SHP77 treated with DMSO at 0.1 percent for 48 hours (cell line): ENCODE measurements around the gene IDS.
A peak's percentile ranks its signal among the peaks of the same experiment; 100 is the strongest.
"Not testable (repeated sequence)": the region's sequence is repeated elsewhere in the genome, so short reads cannot be mapped to it uniquely, and the experiment has no call there.

Experiments
- DNase-seq: peaks from one replicate; lab custom pipeline; 2025; lab: John Stamatoyannopoulos, UW

Gene IDS

GRCh38 chrX:149527705-149528104 is 22.6 kb upstream of the IDS start:
- DNase-seq: no peak

DNA sequence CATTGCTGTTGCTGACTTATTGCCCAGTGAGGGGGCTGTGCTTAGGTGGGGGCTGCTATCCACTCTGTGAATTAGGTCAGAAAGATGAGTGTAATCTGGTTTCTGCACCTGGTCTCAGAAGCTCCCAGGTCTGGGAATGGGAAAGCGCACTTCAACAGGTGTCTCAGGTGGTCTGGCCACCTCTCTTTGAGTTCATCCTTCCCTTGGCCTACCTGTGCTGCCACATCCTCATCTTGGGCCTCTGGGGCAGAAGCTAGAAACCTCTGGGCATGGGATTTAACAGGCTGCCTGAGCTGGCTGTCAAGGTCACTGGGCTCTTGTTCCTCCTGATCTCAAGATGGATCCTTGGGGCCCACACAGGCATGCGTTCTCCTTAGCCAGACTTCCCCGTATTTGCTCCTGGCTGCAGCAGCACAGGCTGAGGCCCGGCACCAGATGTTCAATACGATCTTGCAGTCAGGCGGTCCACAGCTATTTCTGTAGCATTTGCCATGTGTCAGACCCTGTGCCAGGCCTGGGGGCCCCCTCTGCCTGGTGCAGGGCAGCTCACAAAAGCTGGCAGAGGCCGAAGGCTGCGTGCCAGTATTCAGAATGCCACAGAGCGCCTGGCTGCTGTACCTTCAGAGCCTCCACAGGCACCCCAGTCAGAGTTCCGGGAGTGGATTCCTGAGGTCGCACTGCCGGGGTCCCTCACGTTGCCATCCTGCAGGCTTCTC is 21.4 kb upstream of the IDS start:
- DNase-seq: not testable (repeated sequence)

DNA sequence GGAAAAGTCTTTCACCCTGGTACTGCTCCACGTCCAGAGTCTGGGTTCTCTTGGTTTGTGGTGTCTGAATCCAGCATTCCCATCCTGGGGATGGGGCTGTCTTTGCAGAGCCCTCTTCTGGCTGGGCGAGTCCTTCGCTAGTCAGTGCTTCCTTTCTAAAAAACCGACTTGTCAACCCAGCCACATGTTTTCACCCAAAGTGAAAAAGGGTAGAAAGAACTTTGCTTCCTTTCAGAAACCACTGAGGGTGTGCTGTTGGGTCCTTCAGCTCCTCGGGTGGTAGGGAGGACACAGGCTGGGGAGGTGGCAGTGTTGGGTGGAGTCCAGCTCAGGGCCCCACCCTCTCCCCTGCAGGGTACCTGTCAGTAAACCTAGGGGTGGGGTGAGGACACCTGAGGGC is 20.8 kb upstream of the IDS start:
- not testable (repeated sequence) for DNase-seq

DNA sequence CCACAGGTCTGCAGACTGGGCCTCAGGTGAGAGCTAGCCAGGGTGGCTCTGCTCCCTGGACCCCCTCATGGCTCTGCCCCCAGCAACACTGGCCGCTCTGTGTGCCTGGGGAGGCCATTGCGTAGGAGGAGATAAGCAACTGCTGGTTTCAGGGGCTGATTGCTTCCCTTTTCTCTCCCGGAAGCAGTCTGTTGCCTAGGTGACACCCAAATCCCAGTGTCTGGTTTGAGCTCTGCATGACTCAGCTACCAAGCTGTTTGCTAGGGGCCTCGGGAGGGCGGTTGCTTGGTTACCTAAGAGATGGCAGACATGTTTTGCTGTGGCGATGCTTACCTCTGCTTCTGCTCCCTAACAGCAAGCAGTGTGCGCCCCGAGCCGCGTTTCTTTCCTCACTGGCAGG is 20.3 kb upstream of the IDS start:
- DNase-seq: peak; percentile 21

DNA sequence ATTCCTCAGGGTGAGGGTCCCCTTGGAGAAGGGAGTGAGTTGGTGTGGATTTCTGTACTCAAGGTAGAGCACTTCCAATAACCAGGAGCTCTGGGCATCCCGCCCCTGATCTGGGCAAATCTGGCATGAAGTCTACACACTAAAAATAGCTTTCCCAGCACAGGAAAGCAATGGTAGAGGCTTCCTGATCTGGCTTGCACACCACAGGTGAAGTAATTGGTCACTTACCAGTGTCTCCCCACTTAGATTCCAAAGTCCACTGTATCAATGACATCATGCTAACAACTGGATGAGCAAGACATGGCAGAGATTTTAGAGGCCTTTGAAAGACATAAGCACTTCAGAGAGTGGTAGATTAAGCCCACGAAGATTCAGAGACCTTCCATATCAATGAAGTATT is 17.8 kb upstream of the IDS start:
- DNase-seq: no peak

GRCh38 chrX:149521438-149521837 is 16.3 kb upstream of the IDS start:
- DNase-seq: no peak

DNA sequence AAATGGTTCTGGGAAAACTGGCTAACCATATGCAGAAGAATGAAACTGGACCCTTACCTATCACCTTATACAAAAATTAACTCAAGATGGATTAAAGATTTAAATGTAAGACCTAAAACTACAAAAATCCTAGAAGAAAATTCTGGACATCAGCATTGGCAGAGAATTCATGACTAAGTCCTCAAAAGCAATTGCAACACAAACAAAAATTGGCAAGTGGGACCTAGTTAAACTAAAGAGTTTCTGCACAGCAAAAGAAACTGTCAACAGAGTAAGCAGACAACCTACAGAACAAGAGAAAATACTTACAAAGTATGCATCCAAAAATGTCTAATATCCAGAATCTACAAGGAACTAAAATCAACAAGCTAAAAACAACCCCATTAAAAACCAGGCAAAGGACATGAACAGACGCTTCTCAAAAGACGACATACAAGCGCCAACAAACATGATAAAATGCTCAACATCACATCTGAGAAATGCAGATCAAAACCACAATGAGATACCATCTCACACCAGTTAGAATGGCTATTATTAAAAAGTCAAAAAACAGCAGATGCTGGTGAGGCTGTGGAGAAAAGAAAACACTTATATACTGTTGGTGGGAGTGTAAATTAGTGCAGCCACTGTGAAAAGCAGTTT is 15.7 kb upstream of the IDS start:
- DNase-seq: not testable (repeated sequence)

DNA sequence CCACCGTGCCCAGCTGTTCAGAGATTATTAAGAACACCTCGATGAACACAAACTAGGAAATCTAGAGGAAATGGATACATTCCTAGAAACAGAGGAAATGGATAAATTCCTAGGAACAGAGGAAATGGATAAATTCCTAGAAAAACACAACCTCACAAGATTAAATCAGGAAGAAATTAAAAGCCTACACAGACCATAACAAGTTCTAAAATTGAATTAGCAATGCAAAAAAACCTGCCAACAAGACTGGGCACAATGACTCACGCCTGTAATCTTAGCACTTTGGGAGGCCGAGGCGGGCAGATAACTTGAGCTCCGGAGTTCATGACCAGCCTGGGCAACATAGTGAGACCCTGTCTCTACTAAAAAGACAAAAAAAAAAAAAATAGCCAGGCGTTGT is 13.1 kb upstream of the IDS start:
- DNase-seq: no peak

GRCh38 chrX:149517308-149517707 is 12.2 kb upstream of the IDS start:
- no peak for DNase-seq

DNA sequence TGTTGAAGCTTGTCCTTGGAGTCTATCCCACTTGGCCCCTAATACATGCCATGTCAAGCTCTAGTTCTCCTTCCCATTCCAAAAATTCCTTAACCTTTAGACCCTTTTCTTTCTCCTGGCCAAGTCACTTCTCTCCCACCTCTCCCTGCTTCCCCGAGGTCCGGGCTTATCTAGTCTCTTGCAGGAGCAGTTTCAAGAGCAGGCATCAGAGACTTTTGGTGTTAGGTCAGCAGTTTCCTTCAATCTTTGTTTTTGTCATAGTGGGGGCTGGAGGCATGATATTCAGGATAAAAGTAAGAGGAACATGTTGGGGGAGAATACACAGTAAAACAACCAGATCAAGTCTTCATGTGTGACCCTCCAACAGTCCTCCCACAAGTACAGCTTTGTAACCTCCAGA is 11.5 kb upstream of the IDS start:
- DNase-seq: no peak

GRCh38 chrX:149515954-149516602 is 11.0 kb upstream of the IDS start:
- no peak for DNase-seq

DNA sequence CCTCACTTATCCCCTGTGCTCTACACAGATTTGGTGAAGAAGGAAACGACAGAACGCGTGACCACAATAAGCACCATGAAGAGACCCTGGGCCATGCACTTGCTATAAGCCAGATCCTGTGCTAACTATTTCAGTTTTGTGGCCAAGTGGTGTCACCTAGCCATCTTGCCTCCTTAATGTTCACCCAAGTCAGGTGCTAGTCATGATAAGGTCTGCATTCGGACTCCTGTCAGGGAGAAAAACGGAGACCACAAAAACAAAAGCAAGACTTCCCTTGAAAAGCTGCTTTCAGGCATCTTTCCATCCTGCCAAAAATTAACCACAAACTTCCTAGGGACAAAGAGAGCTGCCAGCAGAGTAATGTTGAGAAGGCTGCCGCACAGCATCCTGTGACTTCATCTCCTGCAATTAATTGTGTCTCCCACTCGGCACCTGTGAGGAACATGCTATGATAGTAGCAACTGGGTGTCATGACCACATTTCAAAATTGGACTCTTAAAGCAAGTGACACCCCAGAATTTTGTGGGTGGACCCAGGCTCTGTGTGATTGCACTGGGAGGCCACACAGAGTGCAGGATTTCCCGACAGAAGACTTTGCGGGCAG is 8.8 kb upstream of the IDS start:
- DNase-seq: no peak

GRCh38 chrX:149512225-149512885 is 7.2 kb upstream of the IDS start:
- peak; percentile 9 for DNase-seq

GRCh38 chrX:149511081-149511480 is 6.0 kb upstream of the IDS start:
- no peak for DNase-seq

DNA sequence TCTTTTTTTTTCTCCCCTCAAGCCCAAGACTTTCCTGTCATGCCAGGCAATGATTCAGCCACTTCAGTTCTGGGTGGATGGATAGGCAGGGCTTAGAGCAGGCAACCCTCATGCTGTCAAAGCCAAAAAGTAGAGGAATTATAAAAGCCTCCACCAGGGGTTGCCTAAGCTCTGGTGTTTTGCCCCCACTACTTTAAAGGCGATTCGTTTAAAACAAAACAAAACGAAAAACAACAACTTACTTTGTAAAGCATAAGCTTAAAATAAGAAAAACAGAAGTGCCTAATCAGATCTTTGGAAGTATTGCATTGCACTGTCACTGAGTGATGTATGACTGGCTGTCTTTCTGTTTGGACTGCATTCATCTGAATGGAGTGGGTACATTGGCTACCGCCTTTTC is 5.3 kb upstream of the IDS start:
- no peak for DNase-seq

DNA sequence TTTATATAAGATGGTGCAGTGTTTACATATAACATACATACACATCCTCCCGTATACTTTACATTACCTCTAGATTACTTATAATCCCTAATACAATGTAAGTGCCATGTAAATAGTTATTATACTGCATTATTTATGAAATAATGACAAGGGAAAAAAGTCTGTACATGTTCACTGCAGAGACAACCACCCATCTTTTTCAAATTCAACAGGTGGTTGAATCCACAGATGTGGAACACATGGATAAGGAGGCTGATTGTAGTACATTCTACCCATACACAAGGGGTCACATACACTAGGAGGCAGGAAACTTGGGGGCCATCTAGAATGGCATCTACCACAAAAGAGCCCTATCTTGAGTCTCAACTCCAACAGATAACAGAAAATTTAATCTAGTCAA is 3.4 kb upstream of the IDS start:
- no peak for DNase-seq

- DNase-seq: no peak
Observed at GRCh38 chrX:149506349-149506748, 1.2 kb upstream of the IDS start.

DNA sequence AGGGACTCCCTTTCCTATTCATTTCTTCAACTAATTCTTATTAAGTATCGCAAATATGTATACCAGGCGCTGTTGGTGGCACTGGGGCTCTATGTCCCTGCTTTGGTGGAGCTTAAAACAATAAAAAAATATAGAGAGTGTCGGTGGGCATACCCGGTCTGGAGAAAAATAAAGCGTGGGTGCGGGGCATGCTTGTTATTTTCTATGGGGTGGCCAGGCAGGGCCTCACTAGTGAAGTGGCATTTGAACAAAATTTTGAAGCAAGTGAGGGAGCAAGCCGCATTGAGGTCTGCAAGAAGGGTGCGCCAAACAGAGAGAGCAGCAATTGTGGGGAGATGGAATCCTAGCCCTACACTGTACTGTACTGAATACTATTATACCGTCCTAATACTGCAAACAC is 565 bp upstream of the IDS start:
- DNase-seq: no peak

- DNase-seq: no peak
Observed at GRCh38 chrX:149504226-149504914, 736 bp downstream of the IDS start.

- peak; percentile 15 for DNase-seq
Observed at GRCh38 chrX:149503446-149503845, 1.7 kb downstream of the IDS start.

GRCh38 chrX:149502923-149503322 is 2.2 kb downstream of the IDS start:
- not testable (repeated sequence) for DNase-seq

DNA sequence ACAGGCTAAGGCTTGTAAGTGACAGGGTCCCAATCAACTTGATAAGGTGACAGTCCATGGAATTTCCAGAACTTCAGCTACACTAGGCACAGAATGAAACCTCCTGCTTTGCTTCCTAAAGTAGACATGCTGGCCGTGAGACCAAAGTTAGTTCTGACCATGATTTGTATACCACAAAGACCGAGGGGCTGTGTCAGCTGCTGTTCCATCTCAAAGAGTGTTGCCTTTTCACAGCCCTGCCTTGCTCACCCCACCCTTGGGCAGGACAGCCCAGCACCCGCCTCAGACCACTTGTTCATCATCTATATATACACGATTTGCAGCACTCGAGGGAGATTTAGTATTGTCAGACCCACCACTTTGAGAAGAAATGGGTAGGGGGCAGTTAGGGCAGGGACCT is 5.3 kb downstream of the IDS start:
- DNase-seq: no peak
